Fibroblast of lung (primary cell): ENCODE measurements around the gene NCOA1. TPM values are rescaled to one million over a fixed set of nuclear protein-coding genes. Genes with fewer than 3 reads are reported as not detected.

Experiments
- DNase-seq, 2 donors: peaks; one replicate each; pipeline versions ENCODE4 v3.0.0 to v3.0.0-alpha.2; 2010; ENCODE audit warnings: low read depth in 2 of 2
- H2AFZ ChIP-seq: 2 replicates; pipeline ENCODE4 v1.5.1; 2012; ENCODE audit warnings: low read length, control low read depth, inconsistent platforms
- H3K27ac ChIP-seq: 2 replicates; pipeline ENCODE4 v1.5.1; 2011; ENCODE audit warnings: low read length, control low read depth; ENCODE audit not compliant: insufficient read depth
- H3K27me3 ChIP-seq: 2 replicates; pipeline ENCODE4 v1.5.1; 2011; ENCODE audit warnings: mild to moderate bottlenecking, low read length; ENCODE audit not compliant: control insufficient read depth, insufficient read depth
- H3K36me3 ChIP-seq: 2 replicates; pipeline ENCODE4 v1.5.1; 2011; ENCODE audit warnings: low read length; ENCODE audit not compliant: control insufficient read depth, insufficient read depth
- H3K4me1 ChIP-seq: 2 replicates; pipeline ENCODE4 v1.5.1; 2011; ENCODE audit warnings: low read length; ENCODE audit not compliant: control insufficient read depth, insufficient read depth; ENCODE audit errors: extremely low read depth
- H3K4me2 ChIP-seq: 2 replicates; pipeline ENCODE4 v1.5.1; 2011; ENCODE audit warnings: low read length, control low read depth; ENCODE audit not compliant: insufficient read depth; ENCODE audit errors: extremely low read depth
- H3K4me3 ChIP-seq, 4 experiments: fragments of 200-600 bp in 1 of 4; sonication (generic) in 1 of 4; replicated peaks in 1 of 4; 2 replicates each; pipeline ENCODE4 v1.5.1; 2011 to 2016; ENCODE audit warnings: low read length in 4 of 4, low read depth in 3 of 4, mild to moderate bottlenecking in 3 of 4, control low read depth in 2 of 4, inconsistent platforms in 1 of 4, mixed read lengths in 1 of 4; ENCODE audit not compliant: insufficient read depth in 1 of 4; ENCODE audit errors: control extremely low read depth in 1 of 4
- H3K79me2 ChIP-seq: 2 replicates; pipeline ENCODE4 v1.5.1; 2012; ENCODE audit warnings: mild to moderate bottlenecking, low read length, inconsistent platforms; ENCODE audit not compliant: control insufficient read depth, insufficient read depth
- H3K9ac ChIP-seq: 2 replicates; pipeline ENCODE4 v1.5.1; 2011; ENCODE audit warnings: mild to moderate bottlenecking, low read length, control low read depth; ENCODE audit not compliant: insufficient read depth
- H3K9me3 ChIP-seq: 2 replicates; pipeline ENCODE4 v1.5.1; 2012; ENCODE audit warnings: low read depth, low read length; ENCODE audit not compliant: control insufficient read depth, insufficient read depth
- H4K20me1 ChIP-seq: 2 replicates; pipeline ENCODE4 v1.5.1; 2011; ENCODE audit warnings: low read length; ENCODE audit not compliant: control insufficient read depth, insufficient read depth; ENCODE audit errors: extremely low read depth
- CTCF ChIP-seq, 2 donors: IDR thresholded peaks in 1 of 2; conservative IDR thresholded peaks in 1 of 2; 1 replicate in 1 of 2; 2 replicates in 1 of 2; pipeline ENCODE4 v1.5.1; 2011 to 2012; ENCODE audit warnings: low read length in 2 of 2, control low read depth in 1 of 2, inconsistent platforms in 1 of 2, low read depth in 1 of 2, mild to moderate bottlenecking in 1 of 2
- EZH2 ChIP-seq: IDR thresholded peaks from 2 replicates; pipeline ENCODE4 v1.5.1; 2012; ENCODE audit warnings: low read length, control low read depth, mild to moderate bottlenecking; ENCODE audit errors: missing control alignments
- polyA plus RNA-seq, 2 donors: library from polyadenylated mRNA; depleted of rRNA in 1 of 2; stranded (reverse) in 1 of 2; unstranded in 1 of 2; fragments of >200 nt; gene quantifications; 2 replicates each; pipeline ENCODE4 v1.2.1, GENCODE V29; 2011 to 2012; ENCODE audit warnings: missing spikeins in 1 of 2
- total RNA-seq: library from RNA; depleted of rRNA; stranded (reverse); fragments of >200 nt; gene quantifications from 2 replicates; pipeline ENCODE4 v1.2.1, GENCODE V29; 2014

Gene NCOA1
- total and polyA plus RNA-seq, 2 donors (not counting 1 experiment from before 2014, with no cell fraction given), result 15.5 to 19.8 TPM

DNA sequence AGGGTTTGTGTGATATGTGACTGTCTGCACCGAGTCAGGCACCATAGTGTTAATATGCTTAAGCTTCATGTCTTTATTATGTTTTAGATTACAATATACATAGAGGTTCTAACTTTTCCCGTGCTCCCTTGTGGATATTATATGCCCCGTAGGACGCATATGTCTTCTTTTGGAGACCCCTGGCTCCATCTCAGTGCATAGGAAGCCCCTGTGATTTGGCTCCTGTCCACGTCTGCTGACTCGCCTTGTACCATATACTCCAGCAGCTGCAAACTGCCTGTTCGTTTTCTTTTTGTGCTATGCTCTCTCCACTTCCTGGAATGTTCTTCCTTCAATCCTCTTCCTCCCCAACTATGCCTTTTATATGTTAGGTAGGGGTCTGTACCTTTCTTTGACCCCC lies 191.2 kb downstream of the NCOA1 start:
- Histone ChIP-seq H3K4me2 (no peak overlapping the region), H3K27me3 (no peaks in the 10 kb centered on the region), H3K9ac (no peak overlapping the region), H3K4me3 (no peak overlapping the region), H3K79me2 (no peaks in the 10 kb centered on the region), H2AFZ (no peak overlapping the region), H3K36me3 (no peaks in the 10 kb centered on the region), H4K20me1 (no peaks in the 10 kb centered on the region), H3K9me3 (no peaks in the 10 kb centered on the region), H3K27ac (no peak overlapping the region), H3K4me1 (no peaks in the 10 kb centered on the region)
- no peak for DNase-seq
- no peak for TF ChIP-seq CTCF (conservative IDR thresholded peaks at IDR 0.05 in 1 of 2, IDR thresholded peaks at IDR 0.05 in 1 of 2; ENCODE audit: low read depth in 1 of 2, low read length in 2 of 2)
- TF ChIP-seq EZH2, result no peak

GRCh38 chr2:24683408-24683807 lies 192.4 kb downstream of the NCOA1 start:
- Histone ChIP-seq H3K4me2 (no peak overlapping the region), H3K27me3 (no peaks in the 10 kb centered on the region), H2AFZ (no peak overlapping the region), H3K4me3 (no peak overlapping the region), H3K79me2 (no peaks in the 10 kb centered on the region), H3K9me3 (no peaks in the 10 kb centered on the region), H3K27ac (no peak overlapping the region), H3K36me3 (no peaks in the 10 kb centered on the region), H3K4me1 (no peaks in the 10 kb centered on the region), H4K20me1 (no peaks in the 10 kb centered on the region), H3K9ac (no peak overlapping the region)
- no peak for DNase-seq
- TF ChIP-seq EZH2 (no peak), CTCF (conservative IDR thresholded peaks at IDR 0.05 in 1 of 2, IDR thresholded peaks at IDR 0.05 in 1 of 2; ENCODE audit: low read depth in 1 of 2, low read length in 2 of 2) (no peak)

GRCh38 chr2:24690524-24690923 lies 199.5 kb downstream of the NCOA1 start:
- Histone ChIP-seq H4K20me1 (no peaks in the 10 kb centered on the region), H2AFZ (no peak overlapping the region), H3K4me1 (no peaks in the 10 kb centered on the region), H3K27me3 (no peaks in the 10 kb centered on the region), H3K27ac (no peak overlapping the region), H3K36me3 (no peaks in the 10 kb centered on the region), H3K4me3 (no peak overlapping the region), H3K9me3 (no peaks in the 10 kb centered on the region), H3K4me2 (no peak overlapping the region), H3K79me2 (no peaks in the 10 kb centered on the region), H3K9ac (no peak overlapping the region)
- DNase-seq, result no peak
- no peak for TF ChIP-seq EZH2
- TF ChIP-seq CTCF (conservative IDR thresholded peaks at IDR 0.05 in 1 of 2, IDR thresholded peaks at IDR 0.05 in 1 of 2; ENCODE audit: low read depth in 1 of 2, low read length in 2 of 2), result no peak
